Measurements from ENCODE around the gene ST8SIA5.

The ST8SIA5 gene

DNA sequence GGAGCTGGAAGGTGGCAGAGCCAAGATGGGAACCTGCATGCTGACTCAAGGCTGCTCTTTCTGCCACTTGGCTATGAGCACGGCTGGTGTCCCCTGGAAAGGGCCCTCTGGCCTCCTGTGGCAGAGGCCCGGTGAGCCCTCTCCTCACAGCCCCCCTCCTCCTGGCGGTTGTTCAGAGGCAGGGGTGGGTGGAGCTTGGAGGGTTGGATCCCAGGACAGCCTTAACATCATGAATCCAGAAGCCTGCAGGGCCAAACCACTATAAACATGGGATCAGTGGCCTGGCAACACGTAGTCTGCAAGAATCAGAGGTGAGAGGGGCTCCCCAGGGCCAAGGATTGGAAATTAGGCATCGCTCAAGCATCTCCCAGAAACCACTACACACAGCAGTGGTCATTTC lies 51.3 kb downstream of the ST8SIA5 start:
- no peak for DNase-seq

GRCh38 chr18:46704816-46705215 lies 52.0 kb downstream of the ST8SIA5 start:
- DNase-seq = no peak

GRCh38 chr18:46704189-46704588 lies 52.7 kb downstream of the ST8SIA5 start:
- no peak for DNase-seq

- DNase-seq = no peak
Observed at GRCh38 chr18:46702471-46702870, 54.4 kb downstream of the ST8SIA5 start.

- DNase-seq = no peak
Observed at GRCh38 chr18:46700066-46700824, 56.6 kb downstream of the ST8SIA5 start.

- no peak for DNase-seq
Observed at GRCh38 chr18:46696702-46697101, 60.2 kb downstream of the ST8SIA5 start.

- no peak for DNase-seq
Observed at GRCh38 chr18:46696268-46696667, 60.6 kb downstream of the ST8SIA5 start.

DNA sequence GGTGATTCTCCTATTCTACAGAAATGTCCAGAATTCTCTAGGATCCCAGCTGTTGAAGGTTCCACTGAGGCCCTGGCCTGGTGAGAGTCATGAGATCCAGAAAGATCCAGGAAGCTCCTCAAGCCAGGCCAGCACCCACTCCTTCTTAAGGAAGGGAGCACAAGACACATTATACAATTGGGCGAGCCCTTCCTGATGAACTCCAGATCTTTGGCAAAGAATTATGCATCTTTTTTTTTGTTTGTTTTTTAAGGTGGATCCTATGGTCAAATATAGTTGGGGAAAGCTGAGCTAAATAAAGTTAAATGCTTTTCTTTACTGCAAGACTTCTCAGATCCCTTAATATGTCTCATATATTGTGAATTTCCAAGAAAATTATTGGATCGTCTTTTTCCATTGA lies 62.9 kb downstream of the ST8SIA5 start:
- DNase-seq = no peak

DNA sequence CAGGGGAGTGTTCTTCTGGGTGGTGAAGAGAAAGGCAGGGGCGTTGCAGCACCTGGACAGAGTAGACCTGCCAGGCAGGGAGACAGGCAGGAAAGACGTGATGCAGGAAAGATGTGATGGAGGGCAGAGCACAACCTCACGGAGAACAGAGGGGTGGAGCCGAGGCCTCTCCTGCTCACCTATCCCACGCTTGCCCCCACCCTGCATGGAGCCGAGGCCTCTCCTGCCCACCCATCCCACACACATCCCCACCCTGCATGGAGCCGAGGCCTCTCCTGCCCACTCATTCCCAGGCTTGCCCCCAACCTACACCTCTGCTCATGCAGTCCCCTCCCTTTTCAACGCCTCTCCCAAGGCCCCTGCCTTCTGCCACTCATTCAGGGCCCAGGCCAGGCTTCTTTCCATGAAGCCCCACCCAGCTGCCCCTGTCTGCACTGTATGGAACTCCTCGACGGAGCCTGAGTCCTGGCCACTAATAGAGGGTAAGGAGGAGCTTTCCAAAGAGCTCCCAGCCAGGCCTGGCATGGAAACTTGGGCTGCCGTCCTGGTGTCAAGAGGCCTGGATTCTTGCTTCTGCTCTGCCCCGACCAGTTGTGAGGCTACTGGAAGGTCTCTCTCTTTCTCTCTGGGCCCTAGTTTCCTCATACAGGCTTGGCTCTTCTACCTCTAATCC lies 67.9 kb downstream of the ST8SIA5 start:
- no peak for DNase-seq

DNA sequence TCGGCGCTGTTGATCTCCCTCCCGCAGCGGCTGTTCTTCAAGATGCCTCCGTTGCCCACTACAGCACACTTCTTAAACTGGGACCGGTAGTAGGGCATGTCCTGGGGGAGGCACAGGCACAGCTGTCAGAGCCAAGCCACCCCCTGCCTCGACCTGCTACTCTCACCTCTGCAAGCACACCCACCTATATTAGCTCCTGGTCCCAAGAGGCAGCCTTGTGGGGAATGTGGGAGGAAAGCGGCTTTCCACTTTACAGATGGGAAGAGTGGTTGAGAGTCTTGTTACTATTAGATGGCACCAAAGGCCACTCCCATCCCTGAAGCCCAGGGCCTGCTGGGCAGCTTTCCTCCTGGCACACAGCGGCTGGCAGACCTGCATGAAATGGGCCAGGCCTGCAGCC lies 70.7 kb downstream of the ST8SIA5 start:
- DNase-seq = no peak

DNA sequence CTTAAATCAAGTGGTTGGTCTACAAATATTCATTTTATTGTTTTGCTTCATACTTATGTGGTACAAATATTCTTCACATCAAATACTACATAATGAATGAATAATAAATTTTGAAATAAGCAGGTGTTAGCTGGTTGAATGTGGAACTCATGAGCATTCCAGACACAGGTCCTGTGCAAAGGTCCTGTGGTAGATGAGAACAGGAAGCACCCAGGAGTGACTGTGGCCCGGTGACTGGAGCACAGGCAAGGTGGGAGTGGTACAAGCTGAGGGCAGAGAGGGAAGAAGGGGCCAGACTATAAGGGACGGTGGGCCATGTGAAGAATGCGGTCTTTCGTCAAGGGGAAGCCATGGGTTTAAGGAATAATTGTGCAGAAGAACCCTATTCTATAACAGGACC lies 73.6 kb downstream of the ST8SIA5 start:
- DNase-seq = no peak

- no peak for DNase-seq
Observed at GRCh38 chr18:46680784-46681695, 75.8 kb downstream of the ST8SIA5 start.

DNA sequence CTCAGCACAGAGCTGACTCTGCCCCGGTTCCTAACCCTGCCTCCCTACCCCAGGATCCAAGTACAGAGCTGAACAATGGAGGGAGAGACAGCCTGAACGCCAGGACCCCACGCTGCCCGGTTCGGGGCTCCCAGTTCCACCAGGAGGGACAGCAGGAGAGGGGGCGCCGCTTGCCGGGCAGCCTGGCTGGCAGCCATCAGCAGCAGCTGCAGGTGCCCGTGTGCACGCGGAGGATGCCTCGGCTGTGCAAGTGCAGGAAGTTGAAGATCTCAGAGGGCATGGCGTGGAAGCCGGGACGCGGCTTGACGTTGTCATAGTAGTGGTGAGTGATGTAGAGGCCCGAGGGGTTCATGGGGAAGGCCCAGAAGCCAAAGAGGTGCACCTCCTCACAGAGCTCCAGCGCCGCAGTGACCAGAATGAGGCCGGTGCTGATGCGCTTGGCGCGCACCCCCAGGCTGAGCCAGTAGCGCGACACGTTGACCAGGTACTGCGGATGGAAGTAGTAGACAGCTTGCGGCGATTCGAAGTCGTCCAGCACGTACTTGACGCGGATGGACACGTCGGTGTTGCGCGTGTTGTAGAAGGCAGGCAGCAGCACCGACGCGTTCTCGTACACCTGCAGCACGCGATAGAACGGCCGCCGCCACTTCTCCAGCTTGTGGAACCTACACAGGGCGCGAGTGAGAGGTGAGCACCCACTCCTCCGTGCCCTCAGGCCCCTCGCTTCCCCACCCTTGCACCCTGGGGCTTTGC lies 76.8 kb downstream of the ST8SIA5 start:
- DNase-seq = no peak

GRCh38 chr18:46678785-46679399 lies 78.0 kb downstream of the ST8SIA5 start:
- DNase-seq = peak; percentile 72

GRCh38 chr18:46678041-46678440 lies 78.8 kb downstream of the ST8SIA5 start:
- no peak for DNase-seq

DNA sequence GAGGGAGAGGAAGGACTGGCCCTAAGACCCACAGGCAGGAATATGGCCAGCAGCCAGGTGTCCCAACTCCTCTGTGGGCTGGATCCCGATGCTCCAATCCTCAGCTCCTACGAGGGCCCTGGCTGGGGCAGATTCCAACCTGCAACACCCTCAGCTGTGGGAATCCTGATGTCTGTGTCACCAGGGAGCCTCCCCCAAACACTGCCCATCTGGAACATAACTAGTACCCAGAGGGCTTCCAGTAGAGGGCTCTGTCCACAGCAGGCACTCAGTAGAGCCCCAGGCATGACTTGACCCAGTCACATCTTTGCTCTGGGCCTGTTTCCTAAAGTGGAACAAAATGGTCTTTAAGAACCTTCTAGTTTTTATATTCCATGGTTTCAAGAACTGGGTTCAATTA lies 79.2 kb downstream of the ST8SIA5 start:
- DNase-seq = no peak

DNA sequence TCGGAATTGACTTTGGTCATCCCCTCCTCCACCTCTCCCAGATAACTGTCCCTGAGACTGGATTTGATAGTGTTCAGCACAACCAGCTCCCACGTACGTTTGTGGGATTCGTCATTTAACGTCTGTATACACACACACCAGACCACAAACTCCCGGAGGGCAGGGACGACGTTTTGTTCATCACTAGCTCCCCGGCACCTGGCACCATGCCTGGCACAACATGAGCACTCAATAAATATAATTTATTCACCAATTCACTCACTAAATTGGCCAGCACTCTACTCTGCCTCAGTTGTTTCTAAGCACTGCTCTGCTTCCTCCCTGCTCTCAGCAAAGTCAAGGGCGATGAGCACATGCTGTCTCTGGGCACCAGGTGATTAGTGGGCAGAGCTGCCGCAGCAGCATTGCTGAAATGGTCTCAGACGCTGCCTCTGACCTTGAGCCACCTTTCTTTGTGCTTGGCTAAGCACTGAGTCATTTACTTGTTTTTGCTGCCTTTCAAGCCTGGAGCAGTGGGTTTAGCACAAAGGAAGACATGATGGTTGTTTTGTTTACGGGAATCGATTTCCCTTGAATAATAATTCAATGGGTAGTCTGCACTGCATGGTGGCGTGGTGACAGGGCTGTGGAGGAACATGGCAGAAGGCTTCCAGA lies 80.5 kb downstream of the ST8SIA5 start:
- DNase-seq = no peak

DNA sequence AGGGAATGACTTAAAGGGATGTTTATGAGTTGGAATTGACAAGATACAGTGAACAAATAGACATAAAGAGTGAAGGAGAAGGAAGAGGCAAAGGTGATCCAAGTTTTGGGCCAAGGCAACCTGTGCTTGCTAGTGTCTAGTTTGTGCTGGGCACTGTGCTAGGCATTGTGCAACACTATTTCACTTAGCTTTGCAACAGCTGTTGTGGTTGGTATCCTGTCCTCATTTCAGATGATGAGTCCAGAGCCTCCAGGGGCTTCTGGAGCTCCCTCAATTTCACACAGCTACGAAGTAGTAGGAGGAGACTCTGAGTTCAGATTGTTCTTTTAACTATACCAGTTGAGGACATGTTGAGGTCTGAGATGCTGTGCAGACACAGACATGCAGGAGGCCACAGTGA lies 81.7 kb downstream of the ST8SIA5 start:
- no peak for DNase-seq

GRCh38 chr18:46672062-46672970 lies 84.5 kb downstream of the ST8SIA5 start:
- DNase-seq = peak; percentile 79

DNA sequence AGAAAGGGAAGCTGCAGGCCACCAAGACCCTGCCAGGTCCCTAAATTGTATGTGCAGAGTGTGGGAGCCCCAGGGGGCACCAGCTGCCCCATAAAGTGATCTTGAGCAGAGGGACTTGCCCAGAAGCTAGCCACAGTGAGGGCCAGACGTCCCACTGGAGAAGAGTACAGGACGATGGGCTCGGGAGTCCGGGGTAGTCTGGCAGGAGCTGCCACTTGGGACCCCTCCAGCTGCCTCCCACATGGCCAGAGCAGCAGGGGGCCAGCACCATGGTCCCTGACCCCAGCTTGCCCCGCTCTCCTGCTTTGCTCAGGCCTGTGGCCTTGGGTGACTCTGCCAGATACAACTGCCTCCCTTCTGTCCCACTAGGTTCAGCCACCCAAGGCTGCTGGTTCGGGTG lies 88.2 kb downstream of the ST8SIA5 start:
- DNase-seq = no peak

DNA sequence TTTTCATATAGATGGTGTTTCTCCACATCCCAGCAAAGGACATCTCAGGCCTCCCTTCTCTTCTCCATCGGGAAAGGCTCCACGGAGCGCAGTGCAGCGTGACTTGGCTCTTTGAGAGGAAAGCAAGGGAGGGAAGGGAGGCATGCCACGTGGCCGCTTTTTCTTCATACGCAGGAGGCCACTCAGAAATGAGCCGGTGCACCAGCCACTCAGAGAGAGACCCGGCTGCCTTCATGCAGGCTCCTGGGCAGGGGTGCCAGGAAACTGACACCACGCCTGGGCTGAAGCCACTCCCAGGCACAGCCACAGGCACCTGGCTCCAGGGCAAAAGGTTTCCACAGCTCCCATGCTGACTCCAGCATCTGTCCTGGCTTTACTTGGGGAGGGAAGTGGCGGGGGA lies 88.7 kb downstream of the ST8SIA5 start:
- no peak for DNase-seq

Data from MV-4-11 (cell line).